GM13977 (cell line): Measurements from ENCODE around the gene EPYC.

Source experiments
- DNase-seq: peaks from one replicate; pipeline ENCODE4 v3.0.0; 2012; ENCODE audit warnings: low spot score
- in situ Hi-C: fragments of 300-500 bp; cut with MboI; formaldehyde crosslinking; loops from one replicate; pipeline ENCODE4 v1.12.0; 2022; ENCODE audit warnings: low sequenced_read_pairs, low pct_unique_long_range_greater_than_20kb, mixed read lengths, inconsistent platforms; ENCODE audit not compliant: unreplicated experiment
- TF ChIP-seq, protein P1 (sequence below): IDR thresholded peaks from 2 replicates; pipeline ENCODE4 v1.5.1; 2012; ENCODE audit warnings: mild to moderate bottlenecking, control low read depth; ENCODE audit not compliant: insufficient read depth; ENCODE audit errors: extremely low read depth, missing control alignments

The EPYC gene

GRCh38 chr12:90915353-90915752 lies 89.4 kb downstream of the EPYC start:
- DNase-seq = no peak
- TF ChIP-seq, protein P1, sequence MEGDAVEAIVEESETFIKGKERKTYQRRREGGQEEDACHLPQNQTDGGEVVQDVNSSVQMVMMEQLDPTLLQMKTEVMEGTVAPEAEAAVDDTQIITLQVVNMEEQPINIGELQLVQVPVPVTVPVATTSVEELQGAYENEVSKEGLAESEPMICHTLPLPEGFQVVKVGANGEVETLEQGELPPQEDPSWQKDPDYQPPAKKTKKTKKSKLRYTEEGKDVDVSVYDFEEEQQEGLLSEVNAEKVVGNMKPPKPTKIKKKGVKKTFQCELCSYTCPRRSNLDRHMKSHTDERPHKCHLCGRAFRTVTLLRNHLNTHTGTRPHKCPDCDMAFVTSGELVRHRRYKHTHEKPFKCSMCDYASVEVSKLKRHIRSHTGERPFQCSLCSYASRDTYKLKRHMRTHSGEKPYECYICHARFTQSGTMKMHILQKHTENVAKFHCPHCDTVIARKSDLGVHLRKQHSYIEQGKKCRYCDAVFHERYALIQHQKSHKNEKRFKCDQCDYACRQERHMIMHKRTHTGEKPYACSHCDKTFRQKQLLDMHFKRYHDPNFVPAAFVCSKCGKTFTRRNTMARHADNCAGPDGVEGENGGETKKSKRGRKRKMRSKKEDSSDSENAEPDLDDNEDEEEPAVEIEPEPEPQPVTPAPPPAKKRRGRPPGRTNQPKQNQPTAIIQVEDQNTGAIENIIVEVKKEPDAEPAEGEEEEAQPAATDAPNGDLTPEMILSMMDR = no peak
- in situ Hi-C loops = no loop called here
